Measurements from ENCODE around the gene SNCAIP. TPM values are rescaled to one million over a fixed set of nuclear protein-coding genes. Genes with fewer than 3 reads are reported as not detected.

SNCAIP gene
- total and polyA plus RNA-seq, 3 donors from 2014 or later = 12.7 to 28.4 (median 16.1) TPM

DNA sequence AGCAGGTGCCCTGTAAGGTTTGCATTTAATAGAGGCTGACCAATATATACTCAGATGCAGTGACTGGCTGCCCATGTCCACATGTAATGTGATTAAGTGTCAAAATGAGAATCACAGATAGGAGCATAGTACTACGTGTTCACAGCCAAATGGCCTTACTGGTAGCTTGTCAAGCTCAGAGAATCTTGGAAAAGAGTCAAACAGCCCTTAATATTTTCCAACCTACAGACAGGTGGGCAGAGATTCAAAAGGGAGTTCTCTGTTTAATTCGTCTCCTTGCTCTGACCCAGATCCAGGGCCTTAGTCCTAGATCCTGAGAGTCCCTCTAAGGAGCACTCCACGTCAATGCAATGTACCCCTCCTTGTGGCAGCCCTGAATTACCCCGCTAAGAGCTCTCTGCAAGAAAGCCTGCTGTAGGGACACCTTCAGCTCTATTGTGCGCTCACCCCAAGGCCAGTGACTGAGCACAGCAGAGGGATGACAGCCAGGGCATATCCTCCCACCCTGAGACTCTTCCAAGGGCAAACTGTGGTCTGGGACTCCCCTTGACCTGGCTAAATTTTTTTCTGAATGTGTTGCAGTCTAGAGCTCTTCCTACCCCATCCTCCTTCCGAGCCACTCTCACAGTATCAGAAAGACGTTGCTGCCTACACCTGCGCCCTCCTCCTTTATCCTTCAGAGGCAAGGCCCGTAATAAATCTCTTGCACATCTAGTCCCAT is 159.2 kb downstream of the SNCAIP start:
- intact Hi-C loops (cut with DNase I; ENCODE audit: low total_unique reads) = no loop called here

DNA sequence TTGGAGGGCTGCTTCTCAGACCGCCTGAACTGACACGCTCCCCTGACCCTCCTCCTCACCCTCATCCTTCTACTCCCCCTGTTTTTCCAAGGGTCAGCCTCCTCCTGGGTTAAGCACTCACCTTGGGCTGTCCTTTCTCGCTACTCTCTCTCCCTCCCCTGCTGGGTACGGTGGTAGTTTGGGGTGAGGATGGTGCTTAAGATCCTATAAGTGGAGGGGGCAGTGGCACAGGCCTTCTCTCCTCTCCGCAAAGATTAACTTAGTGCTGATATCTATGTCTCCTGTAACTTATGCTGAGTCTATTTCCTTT is 159.7 kb downstream of the SNCAIP start:
- no peak overlapping the region for H3K27ac ChIP-seq
- TF ChIP-seq, protein P1, sequence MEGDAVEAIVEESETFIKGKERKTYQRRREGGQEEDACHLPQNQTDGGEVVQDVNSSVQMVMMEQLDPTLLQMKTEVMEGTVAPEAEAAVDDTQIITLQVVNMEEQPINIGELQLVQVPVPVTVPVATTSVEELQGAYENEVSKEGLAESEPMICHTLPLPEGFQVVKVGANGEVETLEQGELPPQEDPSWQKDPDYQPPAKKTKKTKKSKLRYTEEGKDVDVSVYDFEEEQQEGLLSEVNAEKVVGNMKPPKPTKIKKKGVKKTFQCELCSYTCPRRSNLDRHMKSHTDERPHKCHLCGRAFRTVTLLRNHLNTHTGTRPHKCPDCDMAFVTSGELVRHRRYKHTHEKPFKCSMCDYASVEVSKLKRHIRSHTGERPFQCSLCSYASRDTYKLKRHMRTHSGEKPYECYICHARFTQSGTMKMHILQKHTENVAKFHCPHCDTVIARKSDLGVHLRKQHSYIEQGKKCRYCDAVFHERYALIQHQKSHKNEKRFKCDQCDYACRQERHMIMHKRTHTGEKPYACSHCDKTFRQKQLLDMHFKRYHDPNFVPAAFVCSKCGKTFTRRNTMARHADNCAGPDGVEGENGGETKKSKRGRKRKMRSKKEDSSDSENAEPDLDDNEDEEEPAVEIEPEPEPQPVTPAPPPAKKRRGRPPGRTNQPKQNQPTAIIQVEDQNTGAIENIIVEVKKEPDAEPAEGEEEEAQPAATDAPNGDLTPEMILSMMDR (IDR thresholded peaks at IDR 0.05) = no peak
- DNase-seq = no peak
- 84 to 88% methylated on average over 5 of the region's 5 CpGs for WGBS, 2 donors
- intact Hi-C loops (cut with DNase I; ENCODE audit: low total_unique reads) = no loop called here
- no peaks in the 10 kb centered on the region for H3K9me3 ChIP-seq
- H3K27me3 ChIP-seq = no peaks in the 10 kb centered on the region
- no peak overlapping the region for H3K4me3 ChIP-seq
- no peaks in the 10 kb centered on the region for H3K36me3 ChIP-seq (ENCODE audit: low read depth, missing control alignments)
- no peaks in the 10 kb centered on the region for H3K4me1 ChIP-seq

More for the DNA sequence above, 159.2 kb downstream of the SNCAIP start:
- TF ChIP-seq, protein P1 (IDR thresholded peaks at IDR 0.05) = no peak
- TF ChIP-seq POLR2A (IDR thresholded peaks at IDR 0.05) = no peak
- no peak overlapping the region for H3K4me3 ChIP-seq
- H3K36me3 ChIP-seq (ENCODE audit: low read depth, missing control alignments) = no peaks in the 10 kb centered on the region
- WGBS, 2 donors = 74 to 75% methylated on average over 9 of the region's 9 CpGs
- H3K27me3 ChIP-seq = no peaks in the 10 kb centered on the region
- no peaks in the 10 kb centered on the region for H3K9me3 ChIP-seq
- no peaks in the 10 kb centered on the region for H3K4me1 ChIP-seq
- DNase-seq = no peak
- no peak overlapping the region for H3K27ac ChIP-seq

DNA sequence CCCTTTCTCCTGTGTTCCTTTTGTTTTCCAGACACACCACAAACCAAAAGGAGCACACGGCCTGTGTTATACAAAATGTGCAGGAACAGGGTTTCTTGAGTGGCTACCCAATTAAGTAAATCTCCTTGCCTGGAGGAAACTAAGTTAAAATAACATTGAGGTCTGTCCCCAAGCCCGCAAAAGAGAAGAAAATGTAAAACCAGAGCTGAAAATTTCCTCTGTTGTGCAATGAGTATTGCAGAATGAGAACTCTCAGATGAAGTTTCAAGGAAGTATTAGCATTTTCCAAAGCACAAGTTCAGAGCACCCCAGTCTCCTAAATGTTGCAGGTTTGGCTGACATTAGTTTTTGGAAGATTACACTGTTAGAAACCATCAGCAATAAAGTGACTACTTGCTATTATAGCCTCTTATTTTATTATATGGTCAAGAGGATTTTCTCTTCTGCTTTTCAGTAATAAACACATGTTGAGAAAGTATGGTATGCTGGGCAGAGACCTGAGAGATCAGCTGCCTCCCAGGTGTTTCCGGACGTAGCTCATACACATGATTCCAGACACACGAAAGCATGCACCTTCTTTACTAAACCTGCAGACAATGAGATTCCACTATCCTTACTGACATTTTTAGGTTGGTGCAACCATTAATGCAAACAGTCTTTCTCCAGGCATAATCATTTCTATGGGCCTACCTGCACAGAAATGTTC is 161.3 kb downstream of the SNCAIP start:
- TF ChIP-seq POLR2A (IDR thresholded peaks at IDR 0.05) = no peak
- TF ChIP-seq, protein P1 (IDR thresholded peaks at IDR 0.05) = no peak
- WGBS, 2 donors = 91 to 94% methylated on average over 5 of the region's 5 CpGs
- Histone ChIP-seq H3K9me3 (no peaks in the 10 kb centered on the region), H3K36me3 (ENCODE audit: low read depth, missing control alignments) (no peaks in the 10 kb centered on the region), H3K27me3 (no peaks in the 10 kb centered on the region), H3K4me1 (no peaks in the 10 kb centered on the region), H3K4me3 (no peak overlapping the region), H3K27ac (no peak overlapping the region)
- no peak for DNase-seq
- intact Hi-C loops (cut with DNase I; ENCODE audit: low total_unique reads) = no loop called here

DNA sequence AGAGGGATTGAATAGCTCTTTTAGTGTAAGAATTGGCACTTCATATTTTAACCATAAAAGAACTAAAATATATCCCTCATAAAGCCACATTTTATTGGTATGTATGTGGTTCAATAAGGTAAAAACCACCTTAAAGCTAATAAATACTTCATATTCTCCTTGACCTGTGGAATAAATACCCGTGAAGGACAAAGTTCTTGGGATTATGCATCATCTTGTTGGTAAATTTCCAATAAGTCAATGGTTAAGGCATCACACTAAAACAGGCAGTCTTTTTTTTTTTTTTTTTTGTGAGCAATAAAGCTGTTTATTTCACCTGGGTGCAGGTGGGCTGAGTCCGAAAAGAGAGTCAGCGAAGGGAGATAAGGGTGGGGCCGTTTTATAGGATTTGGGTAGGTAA is 161.9 kb downstream of the SNCAIP start:
- no peak overlapping the region for H3K27ac ChIP-seq
- no peaks in the 10 kb centered on the region for H3K27me3 ChIP-seq
- no peaks in the 10 kb centered on the region for H3K4me1 ChIP-seq
- no peaks in the 10 kb centered on the region for H3K9me3 ChIP-seq
- no peak overlapping the region for H3K4me3 ChIP-seq
- intact Hi-C loops (cut with DNase I; ENCODE audit: low total_unique reads) = no loop called here
- no peak for DNase-seq
- H3K36me3 ChIP-seq (ENCODE audit: low read depth, missing control alignments) = no peaks in the 10 kb centered on the region
- TF ChIP-seq, protein P1 (IDR thresholded peaks at IDR 0.05) = no peak
- no peak for TF ChIP-seq POLR2A (IDR thresholded peaks at IDR 0.05)
- WGBS, 2 donors = 88 to 89% methylated on average over 4 of the region's 4 CpGs
